GM23338 (cell line): Measurements from ENCODE around the gene CELSR1.
"Not testable (repeated sequence)": the region's sequence is repeated elsewhere in the genome, so short reads cannot be mapped to it uniquely, and the experiment has no call there.

Experiments
- CREB1 ChIP-seq: fragments of 250-450 bp; sonication (Bioruptor Pico); IDR thresholded peaks from 2 replicates; pipeline ENCODE4 v1.5.0; 2020; ENCODE audit warnings: low read depth, mild to moderate bottlenecking, moderate library complexity
- CTCF ChIP-seq, 2 experiments: fragments of 200-600 bp in 1 of 2; sonication (generic) in 1 of 2; conservative IDR thresholded peaks; 2 replicates each; pipeline versions ENCODE4 v1.5.1 to v1.6.1; 2016 to 2017; ENCODE audit warnings: antibody characterized with exemption in 2 of 2, low read depth in 2 of 2, mild to moderate bottlenecking in 2 of 2, moderate library complexity in 1 of 2
- ETS1 ChIP-seq: IDR thresholded peaks from 2 replicates; pipeline ENCODE4 v1.6.1; 2016; ENCODE audit warnings: antibody characterized with exemption
- EZH2 ChIP-seq: fragments of 200-600 bp; sonication (generic); IDR thresholded peaks from one replicate; pipeline ENCODE4 v1.8.0; 2017; ENCODE audit warnings: antibody characterized with exemption, mild to moderate bottlenecking, low read depth; ENCODE audit not compliant: unreplicated experiment
- EZH2phosphoT487 ChIP-seq: fragments of 200-600 bp; sonication (generic); IDR thresholded peaks from one replicate; pipeline ENCODE4 v1.8.1; 2018; ENCODE audit warnings: antibody characterized with exemption; ENCODE audit not compliant: unreplicated experiment
- JUNB ChIP-seq: IDR thresholded peaks from one replicate; pipeline ENCODE4 v1.6.1; 2016; ENCODE audit warnings: antibody characterized with exemption; ENCODE audit not compliant: unreplicated experiment
- NANOG ChIP-seq: IDR thresholded peaks from 2 replicates; pipeline ENCODE4 v1.6.1; 2016; ENCODE audit warnings: antibody characterized with exemption, borderline replicate concordance
- POLR2AphosphoS5 ChIP-seq: IDR thresholded peaks from 2 replicates; pipeline ENCODE4 v1.6.1; 2016; ENCODE audit warnings: antibody characterized with exemption, low read depth
- REST ChIP-seq: IDR thresholded peaks from one replicate; pipeline ENCODE4 v1.6.1; 2018; ENCODE audit warnings: antibody characterized with exemption; ENCODE audit not compliant: unreplicated experiment
- STAT1 ChIP-seq: IDR thresholded peaks from one replicate; pipeline ENCODE4 v1.6.1; 2016; ENCODE audit warnings: antibody characterized with exemption; ENCODE audit not compliant: unreplicated experiment
- ZNF462 ChIP-seq: fragments of 250-450 bp; sonication (Bioruptor Pico); IDR thresholded peaks from 2 replicates; pipeline ENCODE4 v1.5.0; 2020; ENCODE audit warnings: mild to moderate bottlenecking, moderate library complexity

- not testable (repeated sequence) for TF ChIP-seq CTCF (conservative IDR thresholded peaks at IDR 0.05; ENCODE audit: low read depth in 2 of 2); REST; JUNB; NANOG; EZH2phosphoT487; EZH2; POLR2AphosphoS5; ETS1; STAT1; CREB1; ZNF462 (CRISPR knock-in tag)
These were observed 140.4 kb downstream of the CELSR1 start for GRCh38 chr22:46397049-46397448.
